Measurements from ENCODE around the gene VDAC1. TPM values are rescaled to one million over a fixed set of nuclear protein-coding genes. Genes with fewer than 3 reads are reported as not detected.

Gene VDAC1
- total RNA-seq, 4 donors from 2014 or later = 151 to 220 (median 188) TPM

GRCh38 chr5:134024811-134025210 is 20.0 kb upstream of the VDAC1 start:
- H3K4me3 ChIP-seq = no peak overlapping the region
- H3K36me3 ChIP-seq = no peaks in the 10 kb centered on the region
- intact Hi-C loops (cut with DNase I) = no loop called here
- DNase-seq = no peak
- no peaks in the 10 kb centered on the region for H3K27me3 ChIP-seq
- no peak overlapping the region for H3K27ac ChIP-seq
- peaks cover 0 to 11% (median 2%) of the 10 kb centered on the region in 3 donors for H3K4me1 ChIP-seq
- H3K9me3 ChIP-seq = no peaks in the 10 kb centered on the region
- 80 to 100% methylated on average over 1 to 2 of the region's 2 CpGs for WGBS, 2 donors
- TF ChIP-seq CTCF (IDR thresholded peaks at IDR 0.05) = no peak
- no peak for TF ChIP-seq POLR2A (IDR thresholded peaks at IDR 0.05)

DNA sequence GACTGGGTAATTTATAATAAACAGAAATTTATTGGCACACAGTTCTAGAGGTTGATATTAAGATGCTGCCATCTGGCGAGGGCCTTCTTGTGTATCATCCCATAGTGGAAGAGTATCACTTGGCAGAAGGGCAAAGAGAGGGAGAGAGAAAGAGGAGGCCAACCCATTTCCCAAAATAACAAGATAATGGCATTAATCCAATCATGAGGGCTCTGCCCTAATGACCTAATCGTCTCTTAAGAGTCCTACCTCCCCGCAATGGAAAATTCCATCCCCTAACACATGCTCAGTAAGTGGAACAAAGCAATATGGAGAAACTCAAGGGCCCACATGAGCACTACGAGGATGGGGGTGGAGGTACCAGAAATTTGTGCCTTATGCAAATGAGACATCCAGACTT is 17.6 kb upstream of the VDAC1 start:
- no peaks in the 10 kb centered on the region for H3K9me3 ChIP-seq
- no peak overlapping the region for H3K27ac ChIP-seq
- intact Hi-C loops (cut with DNase I) = no loop called here
- WGBS, 2 donors = 65 to 80% methylated on average over 4 of the region's 4 CpGs
- H3K27me3 ChIP-seq = no peaks in the 10 kb centered on the region
- H3K36me3 ChIP-seq = no peaks in the 10 kb centered on the region
- no peak for TF ChIP-seq CTCF (IDR thresholded peaks at IDR 0.05)
- no peak for TF ChIP-seq POLR2A (IDR thresholded peaks at IDR 0.05)
- peaks cover 0 to 30% (median 4%) of the 10 kb centered on the region in 3 donors for H3K4me1 ChIP-seq
- no peak for DNase-seq
- H3K4me3 ChIP-seq = no peak overlapping the region

DNA sequence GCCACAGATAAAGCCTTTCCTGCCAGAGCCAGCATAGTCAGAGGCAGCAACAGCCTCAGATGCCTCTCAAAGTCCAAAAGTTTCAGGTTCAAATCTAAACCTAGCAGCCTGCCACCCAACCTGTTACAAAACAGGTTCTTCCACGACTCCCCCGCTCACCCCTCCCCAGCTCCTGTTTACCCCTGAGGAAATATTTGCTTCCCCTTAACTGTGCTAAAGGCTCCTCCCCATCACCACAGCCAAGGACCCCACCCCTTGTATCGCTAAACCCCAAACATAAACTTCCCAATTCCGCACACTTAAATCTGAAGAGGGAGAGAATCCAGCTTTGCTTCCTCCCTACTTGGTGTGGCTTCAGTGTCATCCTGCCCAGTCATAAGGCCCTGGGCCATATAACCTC is 15.4 kb upstream of the VDAC1 start:
- WGBS, 2 donors = 20 to 28% methylated on average over 4 of the region's 4 CpGs
- TF ChIP-seq CTCF (IDR thresholded peaks at IDR 0.05) (no peak), POLR2A (IDR thresholded peaks at IDR 0.05) (no peak)
- intact Hi-C loops (cut with DNase I) = no loop called here
- Histone ChIP-seq H3K4me3 (no peak overlapping the region), H3K27me3 (no peaks in the 10 kb centered on the region), H3K36me3 (no peaks in the 10 kb centered on the region), H3K27ac (peak overlapping the region in 2 of 4 donors; percentile 45 to 67), H3K9me3 (no peaks in the 10 kb centered on the region), H3K4me1 (peaks cover 0 to 30% (median 4%) of the 10 kb centered on the region in 3 donors)
- no peak for DNase-seq

DNA sequence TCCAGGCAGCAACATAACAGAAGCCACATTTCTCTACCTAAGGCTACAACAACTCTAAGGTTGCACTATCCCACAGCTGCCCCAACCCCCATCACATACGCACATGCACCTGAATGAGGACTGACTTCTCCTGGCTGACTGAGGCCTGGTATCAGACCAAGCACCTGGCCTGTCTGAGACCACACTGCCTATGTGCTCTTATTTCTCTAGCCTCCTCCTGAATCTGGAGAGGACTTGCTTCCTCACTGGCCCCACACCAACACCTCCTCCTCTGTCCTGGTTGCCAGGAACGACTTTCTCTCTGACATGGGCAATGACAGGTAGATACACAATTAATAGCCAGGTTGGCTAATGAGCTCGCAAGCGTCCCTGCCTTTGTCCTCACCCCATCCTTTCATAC is 14.9 kb upstream of the VDAC1 start:
- Histone ChIP-seq H3K27ac (peak overlapping the region in 2 of 4 donors; percentile 45 to 67), H3K4me3 (no peak overlapping the region), H3K9me3 (no peaks in the 10 kb centered on the region), H3K27me3 (no peaks in the 10 kb centered on the region), H3K36me3 (no peaks in the 10 kb centered on the region), H3K4me1 (peaks cover 0 to 30% (median 4%) of the 10 kb centered on the region in 3 donors)
- intact Hi-C loops (cut with DNase I) = no loop called here
- WGBS, 2 donors = 59 to 60% methylated on average over 2 to 4 of the region's 4 CpGs
- no peak for TF ChIP-seq POLR2A (IDR thresholded peaks at IDR 0.05)
- no peak for DNase-seq

GRCh38 chr5:134018986-134019316 is 14.2 kb upstream of the VDAC1 start:
- WGBS, 2 donors = 88 to 100% methylated on average over 2 to 5 of the region's 5 CpGs
- Histone ChIP-seq H3K9me3 (no peaks in the 10 kb centered on the region), H3K4me3 (no peak overlapping the region), H3K4me1 (peaks cover 0 to 30% (median 4%) of the 10 kb centered on the region in 3 donors), H3K36me3 (no peaks in the 10 kb centered on the region), H3K27me3 (peaks cover 0 to under 1% (median 0%) of the 10 kb centered on the region in 4 donors), H3K27ac (peak overlapping the region in 1 of 4 donors; percentile 39)
- intact Hi-C loops (cut with DNase I) = no loop called here
- DNase-seq = no peak
- TF ChIP-seq POLR2A (IDR thresholded peaks at IDR 0.05) (no peak), CTCF (IDR thresholded peaks at IDR 0.05) (no peak)

All from esophagus squamous epithelium (tissue), 5 donors.